ENCODE measurements around the gene CDK8. TPM values are rescaled to one million over a fixed set of nuclear protein-coding genes. Genes with fewer than 3 reads are reported as not detected.

The CDK8 gene
- total RNA-seq, 2 experiments from 2014 or later: 14.6 to 15.0 TPM

GRCh38 chr13:26323127-26323526, 69.2 kb downstream of the CDK8 start:
- intact Hi-C loops (cut with micrococcal nuclease): no loop called here
- DNase-seq: no peak
- H3K36me3 Mint-ChIP-seq: no peaks in the 10 kb centered on the region
- H3K4me1 Mint-ChIP-seq (ENCODE audit: low read depth): peaks cover 42% of the 10 kb centered on the region
- ChIA-PET POLR2A (no interaction called here), CTCF (no interaction called here)
- H3K9me3 Mint-ChIP-seq: no peaks in the 10 kb centered on the region
- no peak overlapping the region for H3K4me3 Mint-ChIP-seq
- no peaks in the 10 kb centered on the region for H3K27me3 Mint-ChIP-seq
- H3K27ac Mint-ChIP-seq: no peak overlapping the region

- no peak overlapping the region for H3K27ac Mint-ChIP-seq
- POLR2A ChIA-PET: no interaction called here
- peaks cover 44% of the 10 kb centered on the region for H3K4me1 Mint-ChIP-seq (ENCODE audit: low read depth)
- H3K27me3 Mint-ChIP-seq: no peaks in the 10 kb centered on the region
- intact Hi-C loops (cut with micrococcal nuclease): no loop called here
- no peaks in the 10 kb centered on the region for H3K36me3 Mint-ChIP-seq
- no peaks in the 10 kb centered on the region for H3K9me3 Mint-ChIP-seq
- CTCF ChIA-PET: no interaction called here
- no peak overlapping the region for H3K4me3 Mint-ChIP-seq
- no peak for DNase-seq
Observed at GRCh38 chr13:26323764-26324163, 69.8 kb downstream of the CDK8 start.

- Mint-ChIP-seq H3K36me3 (no peaks in the 10 kb centered on the region), H3K4me1 (ENCODE audit: low read depth) (peaks cover 47% of the 10 kb centered on the region), H3K4me3 (no peak overlapping the region), H3K27ac (no peak overlapping the region), H3K9me3 (no peaks in the 10 kb centered on the region), H3K27me3 (no peaks in the 10 kb centered on the region)
- ChIA-PET POLR2A (no interaction called here), CTCF (no interaction called here)
- DNase-seq: no peak
- intact Hi-C loops (cut with micrococcal nuclease): no loop called here
Observed at GRCh38 chr13:26324294-26324693, 70.4 kb downstream of the CDK8 start.

GRCh38 chr13:26324867-26325266, 70.9 kb downstream of the CDK8 start:
- Mint-ChIP-seq H3K27me3 (no peaks in the 10 kb centered on the region), H3K27ac (no peak overlapping the region), H3K4me3 (no peak overlapping the region), H3K36me3 (no peaks in the 10 kb centered on the region), H3K4me1 (ENCODE audit: low read depth) (peaks cover 50% of the 10 kb centered on the region), H3K9me3 (no peaks in the 10 kb centered on the region)
- ChIA-PET POLR2A (no interaction called here), CTCF (no interaction called here)
- intact Hi-C loops (cut with micrococcal nuclease): no loop called here
- no peak for DNase-seq

- H3K27me3 Mint-ChIP-seq: no peaks in the 10 kb centered on the region
- H3K36me3 Mint-ChIP-seq: peaks cover 3% of the 10 kb centered on the region
- H3K27ac Mint-ChIP-seq: no peak overlapping the region
- CTCF ChIA-PET: interaction anchor here (1.0 kb wide), 1 partner anchor 141 kb away, joined by 3 read pairs; no protein-coding TSS in a partner anchor
- H3K9me3 Mint-ChIP-seq: no peaks in the 10 kb centered on the region
- peaks cover 58% of the 10 kb centered on the region for H3K4me1 Mint-ChIP-seq (ENCODE audit: low read depth)
- DNase-seq: no peak
- POLR2A ChIA-PET: interaction anchor here (0.7 kb wide), 1 partner anchor 32 kb away, joined by 3 read pairs; no protein-coding TSS in a partner anchor
- intact Hi-C loops (cut with micrococcal nuclease): no loop called here
- H3K4me3 Mint-ChIP-seq: no peak overlapping the region
Observed at GRCh38 chr13:26325876-26326275, 71.9 kb downstream of the CDK8 start.

- ChIA-PET CTCF (interaction anchor here (0.6 to 1.0 kb wide), 2 partner anchors 39 to 142 kb away, joined by 3 read pairs; no protein-coding TSS in a partner anchor), POLR2A (no interaction called here)
- Mint-ChIP-seq H3K4me1 (ENCODE audit: low read depth) (peaks cover 61% of the 10 kb centered on the region), H3K27me3 (no peaks in the 10 kb centered on the region), H3K27ac (no peak overlapping the region), H3K9me3 (no peaks in the 10 kb centered on the region), H3K4me3 (no peak overlapping the region), H3K36me3 (peaks cover 3% of the 10 kb centered on the region)
- no peak for DNase-seq
- intact Hi-C loops (cut with micrococcal nuclease): no loop called here
Observed at GRCh38 chr13:26326562-26326961, 72.6 kb downstream of the CDK8 start.

- intact Hi-C loops (cut with micrococcal nuclease): no loop called here
- no peaks in the 10 kb centered on the region for H3K9me3 Mint-ChIP-seq
- H3K27me3 Mint-ChIP-seq: no peaks in the 10 kb centered on the region
- peaks cover 3% of the 10 kb centered on the region for H3K36me3 Mint-ChIP-seq
- ChIA-PET CTCF (interaction anchor here (0.8 to 1.5 kb wide), 2 partner anchors 143 to 370 kb away, joined by 3 read pairs; no protein-coding TSS in a partner anchor), POLR2A (no interaction called here)
- H3K4me3 Mint-ChIP-seq: no peak overlapping the region
- DNase-seq: no peak
- H3K27ac Mint-ChIP-seq: no peak overlapping the region
- H3K4me1 Mint-ChIP-seq (ENCODE audit: low read depth): peaks cover 53% of the 10 kb centered on the region
Observed at GRCh38 chr13:26327940-26328725, 74.2 kb downstream of the CDK8 start.

- POLR2A ChIA-PET: no interaction called here
- CTCF ChIA-PET: no interaction called here
- peaks cover 3% of the 10 kb centered on the region for H3K36me3 Mint-ChIP-seq
- no peaks in the 10 kb centered on the region for H3K9me3 Mint-ChIP-seq
- no peaks in the 10 kb centered on the region for H3K27me3 Mint-ChIP-seq
- no peak overlapping the region for H3K27ac Mint-ChIP-seq
- no peak overlapping the region for H3K4me3 Mint-ChIP-seq
- DNase-seq: no peak
- H3K4me1 Mint-ChIP-seq (ENCODE audit: low read depth): peaks cover 23% of the 10 kb centered on the region
- intact Hi-C loops (cut with micrococcal nuclease): no loop called here
Observed at GRCh38 chr13:26335158-26335557, 81.2 kb downstream of the CDK8 start.

GRCh38 chr13:26340807-26341206, 86.9 kb downstream of the CDK8 start:
- intact Hi-C loops (cut with micrococcal nuclease): no loop called here
- DNase-seq: no peak
- POLR2A ChIA-PET: no interaction called here
- CTCF ChIA-PET: no interaction called here
- H3K27ac Mint-ChIP-seq: no peak overlapping the region
- no peaks in the 10 kb centered on the region for H3K9me3 Mint-ChIP-seq
- H3K36me3 Mint-ChIP-seq: peaks cover 3% of the 10 kb centered on the region
- H3K27me3 Mint-ChIP-seq: no peaks in the 10 kb centered on the region
- no peak overlapping the region for H3K4me3 Mint-ChIP-seq
- H3K4me1 Mint-ChIP-seq (ENCODE audit: low read depth): peaks cover 2% of the 10 kb centered on the region

- ChIA-PET CTCF (no interaction called here), POLR2A (no interaction called here)
- DNase-seq: no peak
- Mint-ChIP-seq H3K27me3 (no peaks in the 10 kb centered on the region), H3K9me3 (no peaks in the 10 kb centered on the region), H3K4me1 (ENCODE audit: low read depth) (no peaks in the 10 kb centered on the region), H3K36me3 (peaks cover 3% of the 10 kb centered on the region), H3K4me3 (no peak overlapping the region), H3K27ac (no peak overlapping the region)
- intact Hi-C loops (cut with micrococcal nuclease): no loop called here
Observed at GRCh38 chr13:26342898-26343297, 89.0 kb downstream of the CDK8 start.

GRCh38 chr13:26343816-26344215, 89.9 kb downstream of the CDK8 start:
- Mint-ChIP-seq H3K9me3 (no peaks in the 10 kb centered on the region), H3K4me3 (no peak overlapping the region), H3K36me3 (peaks cover 8% of the 10 kb centered on the region), H3K27ac (no peak overlapping the region), H3K4me1 (ENCODE audit: low read depth) (no peaks in the 10 kb centered on the region), H3K27me3 (no peaks in the 10 kb centered on the region)
- ChIA-PET CTCF (no interaction called here), POLR2A (no interaction called here)
- intact Hi-C loops (cut with micrococcal nuclease): no loop called here
- DNase-seq: no peak

- intact Hi-C loops (cut with micrococcal nuclease): no loop called here
- Mint-ChIP-seq H3K9me3 (no peaks in the 10 kb centered on the region), H3K27me3 (no peaks in the 10 kb centered on the region), H3K4me1 (ENCODE audit: low read depth) (no peaks in the 10 kb centered on the region), H3K27ac (no peak overlapping the region), H3K4me3 (no peak overlapping the region), H3K36me3 (peaks cover 11% of the 10 kb centered on the region)
- CTCF ChIA-PET: interaction anchor here (0.6 to 0.7 kb wide), 2 partner anchors 10 to 14 kb away, joined by 3 read pairs; no protein-coding TSS in a partner anchor
- POLR2A ChIA-PET: no interaction called here
- DNase-seq: no peak
Observed at GRCh38 chr13:26344980-26345379, 91.1 kb downstream of the CDK8 start.

GRCh38 chr13:26348966-26349365, 95.0 kb downstream of the CDK8 start:
- DNase-seq: no peak
- Mint-ChIP-seq H3K9me3 (no peaks in the 10 kb centered on the region), H3K27me3 (no peaks in the 10 kb centered on the region), H3K27ac (no peak overlapping the region), H3K4me1 (ENCODE audit: low read depth) (no peaks in the 10 kb centered on the region), H3K36me3 (peaks cover 14% of the 10 kb centered on the region), H3K4me3 (no peak overlapping the region)
- POLR2A ChIA-PET: no interaction called here
- intact Hi-C loops (cut with micrococcal nuclease): no loop called here
- CTCF ChIA-PET: no interaction called here

Measured in activated CD4-positive, alpha-beta memory T cell treated with anti-CD3 and anti-CD28 coated beads for 36 hours (primary cell).